Lower lobe of right lung (tissue), 2 donors: ENCODE measurements around the gene SH3RF3. TPM values are rescaled to one million over a fixed set of nuclear protein-coding genes. Genes with fewer than 3 reads are reported as not detected.

Source experiments
- ATAC-seq, 2 donors: fragments of 200-7000 bp; cut with Tn5 transposase; one replicate each; pipeline ENCODE4 v1.9.1; 2020 to 2022; ENCODE audit warnings: mild to moderate bottlenecking in 2 of 2, moderate library complexity in 2 of 2
- DNase-seq: peaks from one replicate; pipeline ENCODE4 v3.0.0-alpha.2; 2020
- H3K27ac ChIP-seq: fragments of 200-600 bp; one replicate; pipeline ENCODE4 v1.8.0; 2022
- H3K27me3 ChIP-seq: fragments of 200-600 bp; one replicate; pipeline ENCODE4 v1.8.0; 2022; ENCODE audit warnings: low read depth
- H3K36me3 ChIP-seq: fragments of 200-600 bp; one replicate; pipeline ENCODE4 v1.8.0; 2022; ENCODE audit warnings: mild to moderate bottlenecking
- H3K4me1 ChIP-seq: fragments of 200-600 bp; one replicate; pipeline ENCODE4 v1.8.0; 2022
- H3K4me3 ChIP-seq: fragments of 200-600 bp; one replicate; pipeline ENCODE4 v1.8.0; 2022; ENCODE audit warnings: mild to moderate bottlenecking
- H3K9me3 ChIP-seq: fragments of 200-600 bp; one replicate; pipeline ENCODE4 v1.8.0; 2022
- CTCF ChIP-seq: fragments of 200-600 bp; IDR thresholded peaks from one replicate; pipeline ENCODE4 v1.8.0; 2022; ENCODE audit warnings: antibody characterized with exemption, mild to moderate bottlenecking
- intact Hi-C: fragments of 100-400 bp; cut with DNase I; formaldehyde crosslinking; loops from one replicate; pipeline ENCODE4 v1.11.0; 2022
- total RNA-seq: library from RNA; stranded (reverse); fragmentation: NEBNext Ultra II Directional; extraction: Animal tissue kit (Norgen Biotek cat#: 25700); gene quantifications from one replicate; pipeline ENCODE4 v1.2.1, GENCODE V29; 2021
- donor health status: DM: no; HTN: yes; CAD: no; lungs with severe emphysema.

SH3RF3 gene
- total RNA-seq, 1 donor from 2014 or later = 5.7 TPM

GRCh38 chr2:109343460-109343859 is 214.5 kb downstream of the SH3RF3 start:
- H3K27ac ChIP-seq = no peak overlapping the region
- TF ChIP-seq CTCF = no peak
- intact Hi-C loops = no loop called here
- peaks cover 16% of the 10 kb centered on the region for H3K4me1 ChIP-seq
- no peaks in the 10 kb centered on the region for H3K36me3 ChIP-seq
- DNase-seq = no peak
- no peaks in the 10 kb centered on the region for H3K27me3 ChIP-seq
- no peak for ATAC-seq
- H3K9me3 ChIP-seq = no peaks in the 10 kb centered on the region
- no peak overlapping the region for H3K4me3 ChIP-seq

- H3K4me1 ChIP-seq = peaks cover 22% of the 10 kb centered on the region
- intact Hi-C loops = no loop called here
- H3K27me3 ChIP-seq = no peaks in the 10 kb centered on the region
- H3K9me3 ChIP-seq = no peaks in the 10 kb centered on the region
- TF ChIP-seq CTCF = no peak
- no peak overlapping the region for H3K4me3 ChIP-seq
- H3K27ac ChIP-seq = no peak overlapping the region
- H3K36me3 ChIP-seq = no peaks in the 10 kb centered on the region
- DNase-seq (no peak), ATAC-seq (no peak)
Observed at GRCh38 chr2:109344270-109344805, 215.3 kb downstream of the SH3RF3 start.

- TF ChIP-seq CTCF = no peak
- peaks cover 23% of the 10 kb centered on the region for H3K4me1 ChIP-seq
- H3K27ac ChIP-seq = no peak overlapping the region
- no peaks in the 10 kb centered on the region for H3K27me3 ChIP-seq
- H3K4me3 ChIP-seq = no peak overlapping the region
- no peaks in the 10 kb centered on the region for H3K36me3 ChIP-seq
- intact Hi-C loops = no loop called here
- no peak for DNase-seq
- H3K9me3 ChIP-seq = no peaks in the 10 kb centered on the region
- no peak for ATAC-seq
Observed at GRCh38 chr2:109345091-109345490, 216.1 kb downstream of the SH3RF3 start.

- no peak overlapping the region for H3K27ac ChIP-seq
- intact Hi-C loops = no loop called here
- H3K36me3 ChIP-seq = no peaks in the 10 kb centered on the region
- TF ChIP-seq CTCF = no peak
- ATAC-seq (no peak), DNase-seq (no peak)
- H3K4me1 ChIP-seq = peaks cover 28% of the 10 kb centered on the region
- H3K27me3 ChIP-seq = no peaks in the 10 kb centered on the region
- no peaks in the 10 kb centered on the region for H3K9me3 ChIP-seq
- no peak overlapping the region for H3K4me3 ChIP-seq
Observed at GRCh38 chr2:109345653-109346480, 216.9 kb downstream of the SH3RF3 start.

- H3K27me3 ChIP-seq = no peaks in the 10 kb centered on the region
- no peaks in the 10 kb centered on the region for H3K36me3 ChIP-seq
- DNase-seq = no peak
- no peaks in the 10 kb centered on the region for H3K9me3 ChIP-seq
- no peak for TF ChIP-seq CTCF
- ATAC-seq = no peak
- peaks cover 37% of the 10 kb centered on the region for H3K4me1 ChIP-seq
- intact Hi-C loops = no loop called here
- no peak overlapping the region for H3K27ac ChIP-seq
- H3K4me3 ChIP-seq = no peak overlapping the region
Observed at GRCh38 chr2:109346601-109347228, 217.7 kb downstream of the SH3RF3 start.
